GM23248 (cell line): Measurements from ENCODE around the gene DHX58. TPM values are rescaled to one million over a fixed set of nuclear protein-coding genes. Genes with fewer than 3 reads are reported as not detected.
A peak's percentile ranks its signal among the peaks of the same experiment; 100 is the strongest.

Experiments
- DNase-seq: peaks from one replicate; pipeline ENCODE4 v3.0.0-alpha.2; 2015
- H2AFZ ChIP-seq: fragments of 200-600 bp; sonication (generic); 2 replicates; pipeline ENCODE4 v1.6.1; 2016; ENCODE audit warnings: antibody characterized with exemption
- H3F3A ChIP-seq: fragments of 200-600 bp; sonication (generic); 2 replicates; pipeline ENCODE4 v1.6.1; 2016; ENCODE audit warnings: mild to moderate bottlenecking, antibody characterized with exemption, mixed run types; ENCODE audit not compliant: insufficient read depth
- H3K27ac ChIP-seq: fragments of 200-600 bp; sonication (generic); 2 replicates; pipeline ENCODE4 v1.5.1; 2016; ENCODE audit warnings: mild to moderate bottlenecking
- H3K27me3 ChIP-seq: fragments of 200-600 bp; sonication (generic); replicated peaks from 2 replicates; pipeline ENCODE4 v1.6.1; 2016; ENCODE audit warnings: mild to moderate bottlenecking; ENCODE audit not compliant: insufficient read depth
- H3K36me3 ChIP-seq: fragments of 200-600 bp; sonication (generic); 2 replicates; pipeline ENCODE4 v1.6.1; 2016; ENCODE audit warnings: low read depth, mild to moderate bottlenecking
- H3K4me1 ChIP-seq: fragments of 200-600 bp; sonication (generic); 2 replicates; pipeline ENCODE4 v1.6.1; 2016; ENCODE audit warnings: mild to moderate bottlenecking; ENCODE audit not compliant: insufficient read depth
- H3K4me2 ChIP-seq: fragments of 200-600 bp; sonication (generic); one replicate; pipeline ENCODE4 v1.6.1; 2016; ENCODE audit warnings: mild to moderate bottlenecking; ENCODE audit not compliant: unreplicated experiment
- H3K4me3 ChIP-seq: fragments of 200-600 bp; sonication (generic); 2 replicates; pipeline ENCODE4 v1.5.1; 2016; ENCODE audit warnings: mild to moderate bottlenecking
- H3K79me2 ChIP-seq: fragments of 200-600 bp; sonication (generic); 2 replicates; pipeline ENCODE4 v1.6.1; 2016; ENCODE audit warnings: mild to moderate bottlenecking; ENCODE audit not compliant: insufficient read depth
- H3K9ac ChIP-seq: fragments of 200-600 bp; sonication (generic); 2 replicates; pipeline ENCODE4 v1.6.1; 2016; ENCODE audit warnings: mild to moderate bottlenecking
- H3K9me2 ChIP-seq: fragments of 200-600 bp; sonication (generic); 2 replicates; pipeline ENCODE4 v1.6.1; 2016; ENCODE audit warnings: mixed run types, mild to moderate bottlenecking, moderate library complexity; ENCODE audit not compliant: insufficient read depth
- H3K9me3 ChIP-seq: fragments of 200-600 bp; sonication (generic); one replicate; pipeline ENCODE4 v1.6.1; 2017; ENCODE audit warnings: low read depth
- H4K20me1 ChIP-seq: fragments of 200-600 bp; sonication (generic); 2 replicates; pipeline ENCODE4 v1.6.0; 2016; ENCODE audit not compliant: insufficient read depth
- EZH2 ChIP-seq: fragments of 200-600 bp; sonication (generic); IDR thresholded peaks from 2 replicates; pipeline ENCODE4 v1.6.1; 2018; ENCODE audit warnings: antibody characterized with exemption, mild to moderate bottlenecking; ENCODE audit not compliant: insufficient read depth, poor library complexity, severe bottlenecking
- EZH2phosphoT487 ChIP-seq: fragments of 200-600 bp; sonication (generic); IDR thresholded peaks from 2 replicates; pipeline ENCODE4 v1.6.1; 2018; ENCODE audit warnings: antibody characterized with exemption, moderate library complexity, mild to moderate bottlenecking, low read depth; ENCODE audit not compliant: insufficient read depth
- WGBS, 2 experiments: methylation state at CpG; one replicate each; pipeline ENCODE4 v1.1.6; 2015 to 2017; ENCODE audit warnings: low lambda C conversion rate in 2 of 2, low coverage in 1 of 2; ENCODE audit errors: missing lambda C conversion rate in 2 of 2; 5-methylcytosine and 5-hydroxymethylcytosine counted together
- in situ Hi-C: fragments of 300-500 bp; cut with MboI; formaldehyde crosslinking; loops from 2 replicates; pipeline ENCODE4 v1.15.0; 2020
- polyA plus RNA-seq: library from polyadenylated mRNA; unstranded; fragments of >200 nt; fragmentation: Nextera tagmentation; extraction: Ambion mirVana; gene quantifications from 2 replicates; pipeline ENCODE4 v1.2.1, GENCODE V29; 2016
- total RNA-seq: library from RNA; depleted of rRNA; stranded (reverse); fragments of >200 nt; shearing (Covaris generic); gene quantifications from 2 replicates; pipeline ENCODE4 v1.2.3, GENCODE V29; 2014

DHX58 gene
- total and polyA plus RNA-seq, 2 experiments from 2014 or later: 2.0 to 2.5 TPM

DNA sequence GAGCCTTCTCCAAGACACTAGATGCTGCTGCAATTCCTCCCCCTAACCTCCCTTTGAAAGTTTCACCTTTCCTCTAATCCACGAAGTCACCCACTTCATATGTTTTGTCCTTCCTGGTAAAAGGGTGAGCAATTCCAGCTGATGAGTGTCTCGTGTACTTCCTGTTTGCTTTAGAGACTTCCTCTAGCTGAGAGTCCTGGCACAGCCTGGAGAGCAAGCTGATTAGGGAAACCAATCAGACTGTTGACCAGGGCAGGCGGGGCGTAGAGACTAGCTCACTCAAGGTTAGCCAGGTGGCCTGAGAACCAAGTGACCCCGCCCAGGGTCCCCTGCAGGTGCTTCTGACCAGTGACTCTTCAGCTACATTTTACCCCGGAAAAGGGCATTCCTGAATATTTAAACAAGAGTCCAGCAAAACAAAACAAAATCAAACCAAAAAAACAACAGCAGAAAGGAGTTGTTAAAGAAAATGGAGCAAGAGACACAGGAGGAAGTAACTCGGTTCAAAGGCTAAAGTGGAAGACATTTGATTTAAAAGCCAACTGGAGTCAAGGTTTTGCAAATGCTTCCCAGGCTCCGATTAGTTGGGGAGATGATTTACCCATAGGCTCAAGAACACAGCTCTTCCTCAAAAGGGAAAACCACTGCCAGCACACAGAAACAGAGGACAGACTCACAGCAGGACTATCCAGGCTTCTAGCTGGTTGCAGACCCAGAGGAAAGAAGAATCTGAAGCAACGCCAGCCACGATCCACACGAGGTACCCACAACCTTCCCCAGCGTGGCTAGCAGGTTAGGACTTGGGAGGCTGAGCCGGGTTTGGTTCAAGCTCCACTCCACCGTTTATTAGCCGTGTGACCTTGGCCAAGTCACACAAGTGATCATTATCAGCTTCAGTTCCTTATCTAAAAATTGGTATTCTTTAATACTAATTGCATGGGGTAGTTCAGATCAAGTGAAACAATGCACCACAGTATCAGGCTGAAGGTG is 23.4 kb upstream of the DHX58 start:
- H3K27me3 ChIP-seq: no peaks in the 10 kb centered on the region
- peaks cover 14% of the 10 kb centered on the region; the same call in 1 of the 2 replicates for H4K20me1 ChIP-seq
- in situ Hi-C loops: no loop called here
- H3K4me3 ChIP-seq: no peak overlapping the region
- no peak overlapping the region for H2AFZ ChIP-seq
- peak; percentile 69 for DNase-seq
- H3K4me2 ChIP-seq: peak overlapping the region; percentile 12
- H3F3A ChIP-seq: peaks cover 46% of the 10 kb centered on the region
- 0 out of 2 replicates have a peak, but pooled peaks cover 3% of the 10 kb centered on the region for H3K36me3 ChIP-seq
- peaks cover 44% of the 10 kb centered on the region for H3K4me1 ChIP-seq
- TF ChIP-seq EZH2phosphoT487 (no peak), EZH2 (no peak)
- peak overlapping the region; percentile 33; the same call in 1 of the 2 replicates for H3K27ac ChIP-seq
- H3K79me2 ChIP-seq: peaks cover 98% of the 10 kb centered on the region
- H3K9me2 ChIP-seq: no peaks in the 10 kb centered on the region
- WGBS, 2 experiments: 78 to 80% methylated on average over 15 of the region's 15 CpGs
- no peaks in the 10 kb centered on the region for H3K9me3 ChIP-seq
- H3K9ac ChIP-seq: no peak overlapping the region

DNA sequence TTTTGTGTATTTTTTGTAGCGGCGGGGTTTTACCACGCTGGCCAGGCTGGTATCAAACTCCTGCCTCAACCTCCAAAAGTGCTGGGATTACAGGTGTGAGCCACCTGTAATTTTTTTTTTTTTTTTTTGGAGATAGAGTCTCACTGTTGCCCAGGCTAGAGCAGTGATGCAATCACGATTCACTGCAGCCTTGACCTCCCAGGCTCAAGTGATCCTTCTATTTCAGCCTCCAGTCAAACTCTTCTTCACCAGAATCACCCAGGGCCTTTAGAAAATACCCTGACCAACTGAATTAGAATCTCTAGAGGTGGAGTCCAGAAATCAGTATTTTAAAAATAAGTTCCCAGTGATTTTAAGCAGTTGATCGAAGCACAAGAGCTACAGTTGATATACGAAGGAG is 22.6 kb upstream of the DHX58 start:
- Histone ChIP-seq H3K4me1 (peaks cover 40% of the 10 kb centered on the region), H3K36me3 (0 out of 2 replicates have a peak, but pooled peaks cover 3% of the 10 kb centered on the region), H3K9me3 (no peaks in the 10 kb centered on the region), H4K20me1 (peaks cover 10% of the 10 kb centered on the region; the same call in 1 of the 2 replicates), H3K9ac (no peak overlapping the region), H3K4me3 (no peak overlapping the region), H3K27me3 (no peaks in the 10 kb centered on the region), H3F3A (peaks cover 45% of the 10 kb centered on the region), H3K27ac (peak overlapping the region; percentile 31; the same call in 1 of the 2 replicates), H3K79me2 (peaks cover 99% of the 10 kb centered on the region), H2AFZ (no peak overlapping the region), H3K4me2 (peak overlapping the region; percentile 12), H3K9me2 (no peaks in the 10 kb centered on the region)
- DNase-seq: no peak
- in situ Hi-C loops: no loop called here
- 96 to 97% methylated on average over 6 of the region's 6 CpGs for WGBS, 2 experiments
- TF ChIP-seq EZH2 (no peak), EZH2phosphoT487 (no peak)

DNA sequence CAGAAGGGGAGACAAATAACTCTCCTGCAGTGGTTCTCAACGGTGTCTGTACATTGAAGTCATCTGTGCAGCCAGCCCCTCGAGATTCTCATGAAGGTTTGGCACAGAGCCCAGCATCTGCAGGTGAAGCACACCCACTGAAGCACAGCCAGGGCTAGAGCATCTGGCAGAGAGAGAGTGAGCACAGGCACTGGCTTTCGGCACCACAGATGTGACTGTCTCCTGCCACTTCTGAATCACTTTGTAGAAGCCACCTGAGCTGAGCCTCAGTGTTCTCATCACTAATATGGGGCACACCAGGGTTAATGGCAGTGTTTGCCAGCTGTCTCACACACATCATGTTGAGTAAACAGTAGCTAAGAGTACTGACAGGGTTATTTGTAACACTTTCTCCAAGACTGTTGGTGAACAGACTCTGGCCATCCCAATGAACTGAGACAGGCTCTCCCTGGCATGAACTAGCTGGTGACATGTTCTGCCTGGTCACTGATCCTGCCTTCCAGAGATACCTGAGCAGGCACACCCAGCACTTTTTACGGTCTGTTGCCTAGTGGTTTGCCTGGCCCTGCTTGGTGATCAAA is 21.0 kb upstream of the DHX58 start:
- Histone ChIP-seq H3K27me3 (no peaks in the 10 kb centered on the region), H3K9me3 (no peaks in the 10 kb centered on the region), H3K9me2 (no peaks in the 10 kb centered on the region), H3F3A (peaks cover 41% of the 10 kb centered on the region), H3K9ac (no peak overlapping the region), H3K27ac (peak overlapping the region; percentile 75), H2AFZ (no peak overlapping the region), H3K4me1 (peaks cover 40% of the 10 kb centered on the region), H3K4me3 (no peak overlapping the region), H3K79me2 (peaks cover 99% of the 10 kb centered on the region), H3K36me3 (peaks cover 8% of the 10 kb centered on the region; the same call in 1 of the 2 replicates), H4K20me1 (peaks cover 5% of the 10 kb centered on the region; the same call in 1 of the 2 replicates), H3K4me2 (peak overlapping the region; percentile 52)
- TF ChIP-seq EZH2 (no peak), EZH2phosphoT487 (no peak)
- 24 to 26% methylated on average over 4 of the region's 4 CpGs for WGBS, 2 experiments
- DNase-seq: peak; percentile 15
- in situ Hi-C loops: no loop called here

DNA sequence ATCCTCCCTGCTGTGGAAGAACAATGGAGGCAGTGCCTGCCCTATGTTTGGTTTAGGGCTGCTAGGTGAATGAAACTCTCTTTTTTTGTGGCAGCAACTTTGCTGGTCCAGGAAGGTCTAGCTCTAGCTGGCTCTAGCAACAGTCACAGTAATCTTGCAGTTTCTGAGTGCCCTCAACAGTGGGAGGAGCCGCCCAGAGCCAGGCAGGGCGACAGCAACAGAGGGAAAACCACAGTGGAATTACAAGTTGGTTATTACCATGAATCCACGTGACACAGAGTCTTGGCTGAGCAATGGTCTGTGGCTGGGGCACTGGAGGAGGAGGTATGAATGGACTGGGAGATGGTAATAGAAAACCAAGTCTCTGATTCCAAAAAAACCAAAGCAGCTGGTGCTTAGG is 20.4 kb upstream of the DHX58 start:
- no peaks in the 10 kb centered on the region for H3K9me3 ChIP-seq
- H2AFZ ChIP-seq: no peak overlapping the region
- DNase-seq: peak; percentile 95
- H3K4me3 ChIP-seq: no peak overlapping the region
- H3K27me3 ChIP-seq: no peaks in the 10 kb centered on the region
- 2 to 4% methylated on average over 3 of the region's 3 CpGs for WGBS, 2 experiments
- in situ Hi-C loops: no loop called here
- H3F3A ChIP-seq: peaks cover 41% of the 10 kb centered on the region
- H3K9me2 ChIP-seq: no peaks in the 10 kb centered on the region
- H3K9ac ChIP-seq: peak overlapping the region; percentile 48
- H3K36me3 ChIP-seq: peaks cover 14% of the 10 kb centered on the region; the same call in 1 of the 2 replicates
- peak overlapping the region; percentile 52 for H3K4me2 ChIP-seq
- peaks cover 40% of the 10 kb centered on the region for H3K4me1 ChIP-seq
- peaks cover 5% of the 10 kb centered on the region; the same call in 1 of the 2 replicates for H4K20me1 ChIP-seq
- H3K27ac ChIP-seq: peak overlapping the region; percentile 75
- TF ChIP-seq EZH2phosphoT487 (no peak), EZH2 (no peak)
- H3K79me2 ChIP-seq: peaks cover 95% of the 10 kb centered on the region
